Measurements from ENCODE around the gene RIMS1.

RIMS1 gene

GRCh38 chr6:72261554-72261953 is 375.2 kb downstream of the RIMS1 start:
- peaks cover 9% of the 10 kb centered on the region for H3K4me1 ChIP-seq
- no peak overlapping the region for H3K4me3 ChIP-seq (ENCODE audit: low read depth, low read length)
- no peaks in the 10 kb centered on the region for H3K36me3 ChIP-seq
- H3K9me3 ChIP-seq, result no peaks in the 10 kb centered on the region
- no peaks in the 10 kb centered on the region for H3K27me3 ChIP-seq
- DNase-seq, result no peak
- no peak for TF ChIP-seq CTCF (IDR thresholded peaks at IDR 0.05; ENCODE audit: low read depth, low read length)

GRCh38 chr6:72262254-72262653 is 375.9 kb downstream of the RIMS1 start:
- Histone ChIP-seq H3K9me3 (no peaks in the 10 kb centered on the region), H3K27me3 (no peaks in the 10 kb centered on the region), H3K36me3 (no peaks in the 10 kb centered on the region), H3K4me3 (ENCODE audit: low read depth, low read length) (no peak overlapping the region), H3K4me1 (peaks cover 9% of the 10 kb centered on the region)
- no peak for DNase-seq
- TF ChIP-seq CTCF (IDR thresholded peaks at IDR 0.05; ENCODE audit: low read depth, low read length), result no peak

- no peaks in the 10 kb centered on the region for H3K9me3 ChIP-seq
- peaks cover 9% of the 10 kb centered on the region for H3K4me1 ChIP-seq
- no peaks in the 10 kb centered on the region for H3K36me3 ChIP-seq
- H3K27me3 ChIP-seq, result no peaks in the 10 kb centered on the region
- no peak overlapping the region for H3K4me3 ChIP-seq (ENCODE audit: low read depth, low read length)
- TF ChIP-seq CTCF (IDR thresholded peaks at IDR 0.05; ENCODE audit: low read depth, low read length), result no peak
- DNase-seq, result no peak
These were observed 381.1 kb downstream of the RIMS1 start for GRCh38 chr6:72267470-72267869.

GRCh38 chr6:72271531-72271930 is 385.2 kb downstream of the RIMS1 start:
- Histone ChIP-seq H3K4me1 (no peaks in the 10 kb centered on the region; the same call in 1 of the 2 replicates), H3K9me3 (no peaks in the 10 kb centered on the region), H3K4me3 (ENCODE audit: low read depth, low read length) (no peak overlapping the region), H3K36me3 (no peaks in the 10 kb centered on the region), H3K27me3 (no peaks in the 10 kb centered on the region)
- no peak for TF ChIP-seq CTCF (IDR thresholded peaks at IDR 0.05; ENCODE audit: low read depth, low read length)
- no peak for DNase-seq

- Histone ChIP-seq H3K27me3 (no peaks in the 10 kb centered on the region), H3K36me3 (no peaks in the 10 kb centered on the region), H3K4me1 (no peaks in the 10 kb centered on the region), H3K9me3 (no peaks in the 10 kb centered on the region), H3K4me3 (ENCODE audit: low read depth, low read length) (no peak overlapping the region)
- no peak for DNase-seq
- TF ChIP-seq CTCF (IDR thresholded peaks at IDR 0.05; ENCODE audit: low read depth, low read length), result no peak
These were observed 386.6 kb downstream of the RIMS1 start for GRCh38 chr6:72272958-72273357.

- no peaks in the 10 kb centered on the region for H3K27me3 ChIP-seq
- no peak for TF ChIP-seq CTCF (IDR thresholded peaks at IDR 0.05; ENCODE audit: low read depth, low read length)
- no peaks in the 10 kb centered on the region; the same call in 1 of the 2 replicates for H3K4me1 ChIP-seq
- H3K9me3 ChIP-seq, result no peaks in the 10 kb centered on the region
- H3K36me3 ChIP-seq, result no peaks in the 10 kb centered on the region
- no peak for DNase-seq
- no peak overlapping the region for H3K4me3 ChIP-seq (ENCODE audit: low read depth, low read length)
These were observed 389.5 kb downstream of the RIMS1 start for GRCh38 chr6:72275888-72276287.
